H1 (cell line): ENCODE results near the gene PKMYT1. TPM values are rescaled to one million over a fixed set of nuclear protein-coding genes. Genes with fewer than 3 reads are reported as not detected.

Source experiments
- BACH1 ChIP-seq: IDR thresholded peaks from 2 replicates; pipeline ENCODE4 v1.6.1; 2012; ENCODE audit warnings: low read length, improper control_type of control experiment
- BCL11A ChIP-seq, 2 experiments: IDR thresholded peaks; one replicate each; pipeline ENCODE4 v1.6.1; 2011; ENCODE audit warnings: low read depth in 2 of 2, low read length in 2 of 2, mild to moderate bottlenecking in 2 of 2
- CHD7 ChIP-seq: fragments of 300-600 bp; sonication (generic); IDR thresholded peaks from 2 replicates; pipeline ENCODE4 v1.7.1; 2012; ENCODE audit warnings: low read length, moderate library complexity, mild to moderate bottlenecking, inconsistent platforms; ENCODE audit not compliant: insufficient replicate concordance
- CTBP2 ChIP-seq: IDR thresholded peaks from 2 replicates; pipeline ENCODE4 v1.7.0; 2011; ENCODE audit warnings: borderline replicate concordance, mild to moderate bottlenecking, moderate library complexity, mixed read lengths, low read length; ENCODE audit not compliant: insufficient read depth, insufficient read length
- EP300 ChIP-seq, 2 experiments: IDR thresholded peaks; 1 replicate in 1 of 2; 2 replicates in 1 of 2; pipeline ENCODE4 v1.6.1; 2011 to 2012; ENCODE audit warnings: low read depth in 2 of 2, low read length in 2 of 2, mild to moderate bottlenecking in 2 of 2, borderline replicate concordance in 1 of 2, inconsistent platforms in 1 of 2, moderate library complexity in 1 of 2
- EZH2 ChIP-seq: fragments of 200-600 bp; sonication (generic); IDR thresholded peaks from 2 replicates; pipeline ENCODE4 v1.7.1; 2012; ENCODE audit warnings: low read depth, mild to moderate bottlenecking, moderate library complexity, low read length, inconsistent platforms; ENCODE audit not compliant: severe bottlenecking
- RFX5 ChIP-seq: IDR thresholded peaks from 2 replicates; pipeline ENCODE4 v1.6.1; 2011; ENCODE audit warnings: low read depth, low read length, improper control_type of control experiment, borderline replicate concordance
- SUZ12 ChIP-seq: fragments of 200-600 bp; sonication (generic); IDR thresholded peaks from 2 replicates; pipeline ENCODE4 v1.6.1; 2012; ENCODE audit warnings: mild to moderate bottlenecking, inconsistent platforms, low read length, moderate library complexity, mixed read lengths
- TCF12 ChIP-seq: IDR thresholded peaks from 2 replicates; pipeline ENCODE4 v1.6.1; 2011; ENCODE audit warnings: low read depth, mild to moderate bottlenecking, low read length
- ZNF274 ChIP-seq: IDR thresholded peaks from 2 replicates; pipeline ENCODE4 v1.7.0; 2012; ENCODE audit warnings: low read length, borderline replicate concordance; ENCODE audit errors: extremely low read depth
- polyA plus RNA-seq, 7 experiments: library from polyadenylated mRNA; depleted of rRNA in 3 of 7; stranded (reverse) in 5 of 7; unstranded in 2 of 7; fragments of >200 nt in 5 of 7; fragments of 200-250 nt in 2 of 7; gene quantifications; 1 replicate in 5 of 7; 2 replicates in 1 of 7; 4 replicates in 1 of 7; pipeline versions ENCODE4 v1.2.1 to v1.2.3, GENCODE V29; 2011 to 2013; ENCODE audit warnings: missing spikeins in 2 of 7, mixed read lengths in 2 of 7
- total RNA-seq: library from RNA; stranded (reverse); fragmentation: NEBNext Ultra II Directional; extraction: Animal tissue kit (Norgen Biotek cat#: 25700); gene quantifications from 2 replicates; pipeline ENCODE4 v1.2.1, GENCODE V29; 2021

PKMYT1 gene
- total and polyA plus RNA-seq, 2 of the 8 experiments (the other 6 are each of a cell fraction or from before 2014, with no cell fraction given): 74.7 to 85.2 TPM

DNA sequence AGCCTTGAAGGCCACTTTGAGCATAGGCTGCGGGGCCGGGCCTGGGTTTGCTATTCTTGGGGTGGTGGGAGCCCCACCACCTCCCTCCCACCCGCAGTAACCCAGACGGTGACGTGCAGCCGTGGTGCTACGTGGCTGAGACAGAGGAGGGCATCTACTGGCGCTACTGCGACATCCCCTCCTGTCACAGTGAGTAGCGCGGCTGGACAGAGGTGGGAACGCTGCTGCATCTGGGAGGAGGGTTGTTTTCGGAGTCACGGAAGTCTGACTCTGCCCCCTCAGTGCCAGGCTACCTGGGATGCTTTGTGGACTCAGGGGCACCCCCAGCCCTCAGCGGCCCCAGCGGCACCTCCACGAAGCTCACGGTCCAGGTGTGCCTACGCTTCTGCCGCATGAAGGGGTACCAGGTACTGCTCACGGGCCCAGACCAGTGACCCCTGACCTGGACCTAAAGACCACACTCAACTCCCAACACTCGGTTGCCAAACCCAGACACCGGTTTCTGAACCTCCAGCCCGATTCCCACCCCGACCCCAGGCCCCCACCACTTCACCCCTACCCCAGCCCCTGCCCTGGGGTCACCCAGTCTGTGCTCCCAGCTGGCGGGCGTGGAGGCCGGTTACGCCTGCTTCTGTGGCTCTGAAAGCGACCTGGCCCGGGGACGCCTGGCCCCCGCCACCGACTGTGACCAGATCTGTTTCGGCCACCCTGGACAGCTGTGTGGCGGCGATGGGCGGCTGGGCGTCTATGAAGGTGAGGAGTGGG, 14.0 kb downstream of the PKMYT1 start (continued):
- no peak for TF ChIP-seq CHD7
- TF ChIP-seq BCL11A (IDR thresholded peaks at IDR 0.05; ENCODE audit: low read depth in 2 of 2, low read length in 2 of 2): no peak
- no peak for TF ChIP-seq BACH1
- TF ChIP-seq RFX5: no peak
- TF ChIP-seq EZH2: no peak
- TF ChIP-seq CTBP2: no peak
- TF ChIP-seq TCF12: no peak
- no peak for TF ChIP-seq ZNF274
- no peak for TF ChIP-seq SUZ12
- no peak for TF ChIP-seq EP300 (IDR thresholded peaks at IDR 0.05; ENCODE audit: borderline replicate concordance in 1 of 2, low read depth in 2 of 2, low read length in 2 of 2)
